ENCODE data around the gene MIPOL1.

MIPOL1 gene

DNA sequence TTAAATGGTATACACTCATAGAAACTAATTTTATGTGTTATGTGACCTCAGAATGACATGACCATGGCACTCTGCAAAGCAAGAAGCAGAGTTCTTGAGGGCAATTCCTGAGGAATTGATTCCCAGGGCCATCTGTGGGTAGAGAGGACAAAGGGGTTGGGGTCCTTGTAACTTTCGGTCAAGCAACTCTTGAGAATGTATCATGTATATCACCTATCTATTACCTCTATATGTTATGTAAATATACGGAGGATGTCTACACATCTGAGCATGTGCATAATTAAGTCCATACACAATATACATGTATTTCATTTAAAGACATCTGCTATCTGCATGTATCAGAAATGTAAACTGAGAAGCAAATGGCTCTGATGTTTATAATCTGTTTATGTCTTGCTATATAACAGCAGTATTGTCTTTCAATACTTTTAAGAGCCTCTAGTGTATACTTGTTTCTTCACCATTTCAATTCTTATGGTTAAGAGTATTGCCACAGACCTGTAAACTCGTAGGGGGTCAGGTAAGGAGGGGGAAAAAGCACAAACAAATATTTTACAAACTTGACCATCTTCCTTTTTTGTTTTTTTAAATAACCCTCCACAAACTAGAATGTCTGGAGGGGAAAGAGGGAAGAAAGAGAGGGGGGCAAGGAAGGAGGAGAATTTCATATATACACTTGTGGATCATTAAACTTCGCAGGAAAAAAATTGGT, 392.8 kb downstream of the MIPOL1 start:
- Histone ChIP-seq H3K4me1 (ENCODE audit: control insufficient read depth, insufficient read depth, low read length, unreplicated experiment) (peaks cover 7% of the 10 kb centered on the region), H3K4me3 (ENCODE audit: low read depth, low read length) (no peak overlapping the region), H3K27me3 (ENCODE audit: insufficient read depth, low read length) (peaks cover 89% of the 10 kb centered on the region), H2AFZ (ENCODE audit: low read length, unreplicated experiment) (no peak overlapping the region), H3K27ac (ENCODE audit: low read depth, low read length) (no peak overlapping the region), H3K36me3 (ENCODE audit: insufficient read depth, low read length) (no peaks in the 10 kb centered on the region), H3K79me2 (ENCODE audit: control insufficient read depth, insufficient read depth, low read length, unreplicated experiment) (no peaks in the 10 kb centered on the region)

DNA sequence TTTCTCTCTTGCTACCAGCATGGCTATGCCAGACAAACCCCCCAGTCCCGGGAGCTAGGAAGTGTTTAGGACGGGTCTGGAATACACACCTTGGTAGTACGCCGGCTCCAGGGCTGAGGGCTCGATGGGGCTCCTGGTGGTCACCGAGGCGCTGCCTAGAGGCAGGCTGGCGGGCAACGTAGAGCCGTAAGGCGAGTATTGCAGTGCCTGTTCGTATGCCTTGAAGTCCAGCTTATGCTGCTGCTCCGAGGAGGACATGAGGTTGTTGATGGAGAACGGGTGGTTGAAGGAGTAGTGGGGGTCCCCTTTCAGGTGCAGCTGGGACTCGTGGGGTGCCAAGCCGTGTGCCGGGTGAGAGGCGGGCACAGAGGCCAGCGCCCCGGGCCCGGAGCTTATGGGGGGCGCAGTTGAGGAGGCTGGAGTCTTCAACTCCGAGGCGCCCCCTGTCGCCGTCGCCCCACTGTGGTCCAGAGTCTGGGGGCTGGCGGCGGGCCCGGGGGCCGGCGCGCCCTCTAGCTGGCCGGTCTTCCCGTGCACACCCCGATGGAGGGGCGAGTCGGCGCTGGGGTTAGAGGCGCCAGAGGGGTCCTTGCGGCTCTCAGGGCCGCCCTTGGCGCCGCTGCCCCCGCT, 393.7 kb downstream of the MIPOL1 start:
- Histone ChIP-seq H3K27me3 (ENCODE audit: insufficient read depth, low read length) (peaks cover 89% of the 10 kb centered on the region), H3K27ac (ENCODE audit: low read depth, low read length) (no peak overlapping the region)

DNA sequence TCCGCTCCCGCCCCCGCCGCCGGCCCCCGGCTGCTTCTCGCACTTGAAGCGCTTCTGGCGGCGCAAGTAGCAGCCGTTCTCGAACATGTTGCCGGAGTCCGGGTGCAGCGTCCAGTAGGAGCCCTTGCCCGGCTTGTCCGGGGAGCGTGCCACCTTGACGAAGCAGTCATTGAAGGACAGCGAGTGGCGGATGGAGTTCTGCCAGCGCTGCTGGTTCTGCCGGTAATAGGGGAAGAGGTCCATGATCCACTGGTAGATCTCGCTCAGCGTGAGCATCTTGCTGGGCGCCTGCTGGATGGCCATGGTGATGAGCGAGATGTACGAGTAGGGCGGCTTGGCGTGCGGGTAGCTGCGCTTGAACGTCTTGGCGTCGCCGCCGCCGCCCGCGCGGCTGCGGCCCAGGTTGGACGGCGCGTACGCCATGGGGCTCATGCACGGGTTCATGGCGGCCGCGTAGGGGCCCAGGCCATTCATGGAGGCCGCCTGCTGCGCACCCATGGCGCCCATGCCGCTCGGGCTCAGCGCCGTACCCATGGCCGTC, 394.3 kb downstream of the MIPOL1 start:
- Histone ChIP-seq H3K79me2 (ENCODE audit: control insufficient read depth, insufficient read depth, low read length, unreplicated experiment) (no peaks in the 10 kb centered on the region), H3K36me3 (ENCODE audit: insufficient read depth, low read length) (no peaks in the 10 kb centered on the region), H3K4me3 (ENCODE audit: low read depth, low read length) (peak overlapping the region; percentile 19; the same call in 1 of the 2 replicates), H3K4me1 (ENCODE audit: control insufficient read depth, insufficient read depth, low read length, unreplicated experiment) (peaks cover 7% of the 10 kb centered on the region), H2AFZ (ENCODE audit: low read length, unreplicated experiment) (no peak overlapping the region), H3K27ac (ENCODE audit: low read depth, low read length) (no peak overlapping the region), H3K27me3 (ENCODE audit: insufficient read depth, low read length) (peaks cover 89% of the 10 kb centered on the region)

More for the DNA sequence above, 393.7 kb downstream of the MIPOL1 start:
- Histone ChIP-seq H2AFZ (ENCODE audit: low read length, unreplicated experiment) (no peak overlapping the region), H3K4me1 (ENCODE audit: control insufficient read depth, insufficient read depth, low read length, unreplicated experiment) (peaks cover 7% of the 10 kb centered on the region), H3K79me2 (ENCODE audit: control insufficient read depth, insufficient read depth, low read length, unreplicated experiment) (no peaks in the 10 kb centered on the region), H3K36me3 (ENCODE audit: insufficient read depth, low read length) (no peaks in the 10 kb centered on the region), H3K4me3 (ENCODE audit: low read depth, low read length) (peak overlapping the region; percentile 19; the same call in 1 of the 2 replicates)

DNA sequence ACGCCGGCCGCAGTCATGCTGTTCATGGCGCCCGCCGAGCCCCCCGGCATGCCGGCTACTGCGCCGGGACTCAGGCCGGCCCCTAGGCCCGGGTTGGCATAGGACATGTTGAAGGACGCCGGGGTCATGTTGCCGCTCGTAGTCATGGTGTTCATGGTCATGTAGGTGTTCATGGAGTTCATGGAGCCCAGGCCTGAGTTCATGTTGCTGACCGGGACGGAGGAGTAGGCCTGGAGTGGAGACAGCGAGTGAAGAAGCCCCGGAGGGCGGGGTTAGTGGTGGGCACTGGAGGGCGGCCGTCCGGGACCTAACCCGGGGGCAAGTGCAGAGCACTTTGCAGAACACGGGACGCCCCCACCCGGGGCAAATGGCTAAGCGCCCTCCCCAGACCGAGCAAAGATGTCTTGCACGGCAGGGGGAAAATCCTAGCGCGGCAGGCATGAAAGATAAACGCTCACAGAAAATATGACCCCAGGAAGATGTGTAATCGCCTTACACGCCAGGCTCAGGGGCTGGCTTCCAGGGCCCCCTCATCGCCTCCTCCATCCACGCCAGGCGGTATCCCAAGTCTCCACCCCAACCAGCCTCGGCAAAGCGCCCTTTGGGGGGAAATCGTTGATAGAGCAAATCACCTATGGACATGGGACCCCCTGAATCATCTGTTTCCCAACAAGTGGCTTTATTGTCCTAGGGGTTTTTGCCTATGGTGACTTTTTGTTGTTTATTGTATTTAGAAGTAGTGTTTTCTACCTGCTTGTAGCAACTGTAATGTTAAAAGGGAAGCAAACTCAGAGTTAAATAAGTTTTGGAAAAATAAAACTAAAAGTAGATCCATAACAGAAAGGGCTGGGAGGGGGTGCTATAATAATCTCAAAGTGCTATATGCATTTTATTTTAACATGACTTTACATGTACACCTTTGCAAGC, 395.0 kb downstream of the MIPOL1 start:
- Histone ChIP-seq H3K27ac (ENCODE audit: low read depth, low read length) (no peak overlapping the region), H3K27me3 (ENCODE audit: insufficient read depth, low read length) (peaks cover 89% of the 10 kb centered on the region), H3K36me3 (ENCODE audit: insufficient read depth, low read length) (no peaks in the 10 kb centered on the region), H3K4me1 (ENCODE audit: control insufficient read depth, insufficient read depth, low read length, unreplicated experiment) (peaks cover 6% of the 10 kb centered on the region), H3K79me2 (ENCODE audit: control insufficient read depth, insufficient read depth, low read length, unreplicated experiment) (no peaks in the 10 kb centered on the region), H2AFZ (ENCODE audit: low read length, unreplicated experiment) (no peak overlapping the region), H3K4me3 (ENCODE audit: low read depth, low read length) (no peak overlapping the region)

DNA sequence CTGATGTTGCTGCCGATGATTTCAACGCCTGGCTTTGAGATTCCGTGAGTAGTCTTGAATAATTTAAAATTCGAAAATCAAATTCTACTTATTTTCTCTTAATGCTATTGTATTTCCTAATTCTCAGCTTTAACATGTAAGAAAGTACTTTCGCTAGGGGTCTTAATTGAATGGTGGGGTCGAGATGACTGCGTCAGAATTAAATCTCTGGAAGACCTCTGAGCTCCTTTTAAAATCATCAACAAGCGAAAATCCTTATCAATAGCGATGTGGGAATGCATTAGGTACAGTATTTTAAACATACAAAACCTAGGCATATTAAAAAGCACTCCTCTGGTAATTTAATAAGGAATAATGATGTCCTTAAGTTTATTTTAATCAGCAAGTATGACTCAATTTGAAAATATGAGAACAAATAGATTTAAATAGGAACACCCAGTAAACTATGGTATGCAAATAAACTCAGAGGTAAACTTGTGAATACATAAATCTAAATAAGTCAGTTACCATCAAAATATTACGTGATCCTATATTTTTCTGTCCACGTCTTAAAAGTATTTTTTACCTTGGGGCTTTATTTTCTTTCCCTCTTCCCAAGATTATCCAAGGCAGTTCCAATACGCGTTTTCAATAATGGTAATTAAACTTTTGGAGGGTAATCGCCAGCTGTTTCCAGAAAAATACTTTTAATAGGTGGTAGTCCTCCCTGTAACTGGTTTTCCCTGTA, 395.9 kb downstream of the MIPOL1 start:
- Histone ChIP-seq H3K4me3 (ENCODE audit: low read depth, low read length) (peak overlapping the region; percentile 80), H3K27ac (ENCODE audit: low read depth, low read length) (no peak overlapping the region)

DNA sequence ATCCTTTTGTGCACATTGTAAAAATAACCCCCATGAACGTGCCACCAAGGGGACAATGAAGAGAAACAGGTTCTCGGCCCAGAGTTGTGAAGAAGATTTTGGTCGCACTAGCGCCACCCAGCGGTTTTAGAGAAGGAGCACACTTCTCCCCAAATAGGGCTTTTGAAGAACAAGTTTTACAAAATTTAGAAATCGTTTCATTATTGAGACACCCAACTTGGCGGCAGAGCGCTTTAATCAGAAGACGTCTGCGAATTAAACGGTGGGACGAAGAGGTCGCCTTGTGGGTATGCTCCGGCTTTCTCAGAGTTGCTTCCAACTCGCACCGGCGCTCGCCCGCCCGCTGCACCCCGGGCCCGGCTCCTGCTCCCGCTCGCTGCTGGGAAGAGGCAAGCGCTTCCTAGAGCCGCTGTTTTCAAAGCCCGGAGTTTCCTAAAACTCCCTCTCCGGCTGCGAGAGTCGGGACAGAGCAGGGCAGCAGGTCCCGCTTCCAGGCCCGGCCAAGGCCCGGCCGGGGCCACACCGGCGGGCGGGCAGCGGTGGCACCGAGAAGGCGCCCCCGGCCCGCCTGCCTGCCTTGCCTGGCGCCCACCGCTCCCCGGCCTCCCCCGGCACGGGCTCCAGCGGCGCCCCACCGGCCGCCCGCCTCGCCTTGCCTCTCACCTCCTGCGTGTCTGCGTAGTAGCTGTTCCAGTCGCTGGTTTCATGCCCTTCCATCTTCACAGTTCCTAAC, 396.7 kb downstream of the MIPOL1 start:
- Histone ChIP-seq H2AFZ (ENCODE audit: low read length, unreplicated experiment) (peak overlapping the region; percentile 39), H3K27ac (ENCODE audit: low read depth, low read length) (no peak overlapping the region), H3K79me2 (ENCODE audit: control insufficient read depth, insufficient read depth, low read length, unreplicated experiment) (no peaks in the 10 kb centered on the region)

More for the DNA sequence above, 395.9 kb downstream of the MIPOL1 start:
- H3K27me3 ChIP-seq (ENCODE audit: insufficient read depth, low read length): peaks cover 89% of the 10 kb centered on the region
- H3K79me2 ChIP-seq (ENCODE audit: control insufficient read depth, insufficient read depth, low read length, unreplicated experiment): no peaks in the 10 kb centered on the region
- H2AFZ ChIP-seq (ENCODE audit: low read length, unreplicated experiment): no peak overlapping the region
- no peaks in the 10 kb centered on the region for H3K36me3 ChIP-seq (ENCODE audit: insufficient read depth, low read length)
- H3K4me1 ChIP-seq (ENCODE audit: control insufficient read depth, insufficient read depth, low read length, unreplicated experiment): no peaks in the 10 kb centered on the region

DNA sequence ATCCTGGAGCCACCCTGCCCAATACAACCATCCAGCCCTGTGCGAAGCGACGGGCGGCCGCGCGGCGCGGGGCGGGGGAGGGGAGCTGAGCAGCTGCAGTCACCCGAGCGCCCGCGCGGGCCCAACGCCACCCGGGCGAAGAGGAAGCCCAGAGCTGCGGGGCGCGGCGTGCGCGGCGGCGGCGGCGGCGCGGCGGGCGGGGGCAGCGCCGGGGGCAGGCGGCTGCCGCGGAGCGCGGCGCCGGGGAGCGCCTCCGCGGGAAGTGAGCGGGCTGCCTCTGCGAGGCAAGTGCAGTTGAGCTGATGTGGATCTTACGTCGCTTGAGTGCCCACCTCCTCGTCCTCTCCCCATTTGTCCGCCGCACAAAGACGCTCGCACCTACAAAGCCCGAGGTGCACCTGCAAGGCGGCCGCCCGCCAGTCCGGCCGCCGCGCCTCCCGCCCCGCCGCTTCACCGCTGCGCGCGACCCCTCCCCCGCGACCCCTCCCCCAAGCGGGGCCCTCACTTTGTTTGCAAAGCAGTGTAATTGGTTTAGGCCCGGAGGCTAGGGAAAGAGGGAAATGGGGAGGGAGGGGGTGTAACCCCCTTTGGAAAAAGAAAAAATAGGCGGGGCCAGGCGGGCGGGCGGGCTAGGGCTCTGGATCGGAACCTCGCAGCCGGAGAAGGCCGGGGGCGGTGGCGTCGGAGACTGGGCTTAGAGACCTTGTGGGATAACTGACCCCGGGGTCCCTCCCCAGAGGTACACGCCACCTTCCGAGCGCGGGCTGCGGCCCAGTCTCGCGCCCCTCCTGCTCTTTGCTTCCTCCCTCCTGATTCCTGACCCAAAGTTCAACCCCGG, 397.5 kb downstream of the MIPOL1 start, which contains the start of the genes FOXA1 and TTC6:
TSS of gene FOXA1 (minus strand) at position 279 of the 838 bp plus-strand sequence. CDS start at position 2, 277 bp downstream.
TSS of gene TTC6 (plus strand) at position 659 of the 838 bp plus-strand sequence. CDS start 26,436 bp downstream, outside the sequence.
- H3K27me3 ChIP-seq (ENCODE audit: insufficient read depth, low read length): peaks cover 89% of the 10 kb centered on the region
- no peaks in the 10 kb centered on the region for H3K79me2 ChIP-seq (ENCODE audit: control insufficient read depth, insufficient read depth, low read length, unreplicated experiment)
- peak within 1 kb of the TSS; percentile 80 for H3K4me3 ChIP-seq (ENCODE audit: low read depth, low read length)
- H3K27ac ChIP-seq (ENCODE audit: low read depth, low read length): no peak within 1 kb of the TSS
- no peaks in the 10 kb centered on the region for H3K36me3 ChIP-seq (ENCODE audit: insufficient read depth, low read length)
- peaks cover 6% of the 10 kb centered on the region for H3K4me1 ChIP-seq (ENCODE audit: control insufficient read depth, insufficient read depth, low read length, unreplicated experiment)
- peak within 1 kb of the TSS; percentile 40 for H2AFZ ChIP-seq (ENCODE audit: low read length, unreplicated experiment)

More for the DNA sequence above, 396.7 kb downstream of the MIPOL1 start:
- Histone ChIP-seq H3K27me3 (ENCODE audit: insufficient read depth, low read length) (peaks cover 89% of the 10 kb centered on the region), H3K36me3 (ENCODE audit: insufficient read depth, low read length) (no peaks in the 10 kb centered on the region), H3K4me1 (ENCODE audit: control insufficient read depth, insufficient read depth, low read length, unreplicated experiment) (peaks cover under 1% of the 10 kb centered on the region), H3K4me3 (ENCODE audit: low read depth, low read length) (peak overlapping the region; percentile 80)

DNA sequence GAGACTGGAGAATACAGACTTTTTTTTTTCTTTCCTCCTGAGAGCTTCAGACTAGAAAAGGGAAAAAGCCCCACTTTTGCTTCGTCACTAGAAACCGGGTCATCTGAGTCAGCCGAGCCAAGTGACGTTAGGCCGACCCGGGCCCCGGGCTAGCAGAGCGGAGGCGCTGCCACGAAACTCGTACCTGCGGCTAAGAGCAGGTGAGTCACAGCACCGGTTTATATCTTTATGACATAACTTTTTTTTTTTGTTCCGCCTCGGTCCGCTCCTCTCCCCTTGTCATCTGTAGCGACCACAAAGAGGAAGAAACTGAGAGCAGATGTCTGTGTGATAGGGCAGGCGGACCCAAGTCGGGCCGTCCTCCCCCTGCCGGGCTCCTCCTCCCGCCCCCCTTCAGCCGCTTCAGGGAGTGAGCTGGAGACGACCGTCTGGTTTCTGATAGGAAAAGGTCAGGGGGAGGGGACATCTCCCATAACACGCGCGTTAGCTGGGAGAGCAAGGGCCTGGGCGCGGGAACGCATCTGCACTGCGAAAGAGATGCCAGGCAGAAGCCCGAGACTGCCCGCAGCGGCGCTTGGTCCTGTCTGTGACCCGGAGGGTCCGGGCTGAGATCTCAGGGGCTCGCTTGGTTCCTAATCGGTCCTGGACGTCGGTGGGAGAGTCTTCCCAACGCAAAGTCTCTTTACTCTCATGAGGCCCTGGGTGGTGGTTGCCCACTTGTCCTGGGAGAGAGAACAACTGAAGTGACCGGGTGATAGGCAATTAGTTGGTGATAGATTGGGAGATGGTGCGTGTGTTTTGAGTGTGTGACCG, 398.3 kb downstream of the MIPOL1 start:
- Histone ChIP-seq H3K4me3 (ENCODE audit: low read depth, low read length) (peak overlapping the region; percentile 71), H3K27me3 (ENCODE audit: insufficient read depth, low read length) (peaks cover 89% of the 10 kb centered on the region), H3K79me2 (ENCODE audit: control insufficient read depth, insufficient read depth, low read length, unreplicated experiment) (no peaks in the 10 kb centered on the region), H2AFZ (ENCODE audit: low read length, unreplicated experiment) (no peak overlapping the region), H3K4me1 (ENCODE audit: control insufficient read depth, insufficient read depth, low read length, unreplicated experiment) (peaks cover 6% of the 10 kb centered on the region), H3K36me3 (ENCODE audit: insufficient read depth, low read length) (no peaks in the 10 kb centered on the region), H3K27ac (ENCODE audit: low read depth, low read length) (no peak overlapping the region)

Measured in ACC112 (cell line).